H9 (cell line): ENCODE results near the gene FAM83E. TPM values are rescaled to one million over a fixed set of nuclear protein-coding genes. Genes with fewer than 3 reads are reported as not detected.

Source experiments
- DNase-seq: peaks from one replicate; pipeline ENCODE4 v3.0.0-alpha.2; 2017
- H2AFZ ChIP-seq: one replicate; pipeline ENCODE4 v1.6.1; 2013; ENCODE audit warnings: mild to moderate bottlenecking, low read length, control low read depth, moderate library complexity
- H2AK5ac ChIP-seq: 2 replicates; pipeline ENCODE4 v1.6.1; 2013; ENCODE audit warnings: low read length, control low read depth, mixed read lengths; ENCODE audit not compliant: insufficient read length
- H2BK120ac ChIP-seq: one replicate; pipeline ENCODE4 v1.6.1; 2013; ENCODE audit warnings: low read depth, mild to moderate bottlenecking, low read length, control low read depth, inconsistent platforms; ENCODE audit not compliant: poor library complexity, severe bottlenecking
- H2BK12ac ChIP-seq: 2 replicates; pipeline ENCODE4 v1.6.1; 2013; ENCODE audit warnings: low read length, control low read depth, mixed read lengths, low read depth; ENCODE audit not compliant: insufficient read length
- H2BK15ac ChIP-seq: 2 replicates; pipeline ENCODE4 v1.6.1; 2013; ENCODE audit warnings: low read depth, low read length, control low read depth
- H2BK20ac ChIP-seq: one replicate; pipeline ENCODE4 v1.6.1; 2013; ENCODE audit warnings: low read depth, mild to moderate bottlenecking, low read length, control low read depth, inconsistent platforms; ENCODE audit not compliant: poor library complexity, severe bottlenecking
- H2BK5ac ChIP-seq: 2 replicates; pipeline ENCODE4 v1.6.1; 2013; ENCODE audit warnings: low read length, control low read depth, mixed read lengths; ENCODE audit not compliant: insufficient read length
- H3K14ac ChIP-seq: 2 replicates; pipeline ENCODE4 v1.6.1; 2013; ENCODE audit warnings: low read length, control low read depth; ENCODE audit not compliant: insufficient read depth
- H3K18ac ChIP-seq: 2 replicates; pipeline ENCODE4 v1.6.1; 2013; ENCODE audit warnings: low read depth, mild to moderate bottlenecking, mixed read lengths, low read length, control low read depth; ENCODE audit not compliant: insufficient read length
- H3K23ac ChIP-seq: 2 replicates; pipeline ENCODE4 v1.6.1; 2013; ENCODE audit warnings: low read length, control low read depth, mixed read lengths, low read depth; ENCODE audit not compliant: insufficient read length
- H3K23me2 ChIP-seq: 2 replicates; pipeline ENCODE4 v1.6.1; 2013; ENCODE audit warnings: low read depth, mild to moderate bottlenecking, mixed read lengths, low read length, control low read depth; ENCODE audit not compliant: insufficient read length, poor library complexity, severe bottlenecking
- H3K27ac ChIP-seq: 2 replicates; pipeline ENCODE4 v1.5.1; 2013; ENCODE audit warnings: low read length, control low read depth, mixed read lengths, low read depth; ENCODE audit not compliant: insufficient read length
- H3K27me3 ChIP-seq: 2 replicates; pipeline ENCODE4 v1.6.1; 2013; ENCODE audit warnings: low read length, control low read depth, inconsistent platforms; ENCODE audit not compliant: insufficient read depth
- H3K4ac ChIP-seq: 2 replicates; pipeline ENCODE4 v1.6.1; 2013; ENCODE audit warnings: low read depth, mild to moderate bottlenecking, control low read depth, inconsistent platforms, low read length, moderate library complexity
- H3K4me1 ChIP-seq: 2 replicates; pipeline ENCODE4 v1.6.1; 2013; ENCODE audit warnings: low read length, control low read depth, inconsistent platforms; ENCODE audit not compliant: insufficient read depth
- H3K4me2 ChIP-seq: 2 replicates; pipeline ENCODE4 v1.6.1; 2013; ENCODE audit warnings: low read length, control low read depth, mixed read lengths; ENCODE audit not compliant: insufficient read length, insufficient read depth
- H3K56ac ChIP-seq: 2 replicates; pipeline ENCODE4 v1.6.1; 2013; ENCODE audit warnings: low read depth, mild to moderate bottlenecking, mixed read lengths, low read length, control low read depth; ENCODE audit not compliant: insufficient read length
- H3K79me1 ChIP-seq: 2 replicates; pipeline ENCODE4 v1.6.1; 2013; ENCODE audit warnings: low read depth, mild to moderate bottlenecking, moderate library complexity, low read length, control low read depth, inconsistent platforms; ENCODE audit not compliant: insufficient read depth, poor library complexity, severe bottlenecking
- H3K79me2 ChIP-seq: 2 replicates; pipeline ENCODE4 v1.6.1; 2013; ENCODE audit warnings: low read length, control low read depth, inconsistent platforms; ENCODE audit not compliant: insufficient read depth
- H3K9ac ChIP-seq: 2 replicates; pipeline ENCODE4 v1.6.1; 2013; ENCODE audit warnings: low read length, control low read depth, mixed read lengths; ENCODE audit not compliant: insufficient read length; ENCODE audit errors: extremely low read depth
- H3K9me3 ChIP-seq: one replicate; pipeline ENCODE4 v1.6.1; 2013; ENCODE audit warnings: low read depth, low read length, inconsistent platforms; ENCODE audit not compliant: control insufficient read depth
- H3T11ph ChIP-seq: one replicate; pipeline ENCODE4 v1.6.1; 2013; ENCODE audit warnings: mild to moderate bottlenecking, low read length, control low read depth, inconsistent platforms
- H4K20me1 ChIP-seq: one replicate; pipeline ENCODE4 v1.6.1; 2013; ENCODE audit not compliant: control insufficient read depth, insufficient read length, insufficient read depth
- H4K5ac ChIP-seq: 2 replicates; pipeline ENCODE4 v1.6.1; 2013; ENCODE audit warnings: low read depth, mild to moderate bottlenecking, mixed read lengths, low read length, control low read depth; ENCODE audit not compliant: insufficient read length
- H4K8ac ChIP-seq: replicated peaks from 2 replicates; pipeline ENCODE4 v1.6.1; 2013; ENCODE audit warnings: low read length, control low read depth, mixed read lengths, low read depth; ENCODE audit not compliant: insufficient read length
- H4K91ac ChIP-seq: 2 replicates; pipeline ENCODE4 v1.6.1; 2013; ENCODE audit warnings: low read depth, mild to moderate bottlenecking, moderate library complexity, mixed read lengths, low read length, control low read depth; ENCODE audit not compliant: insufficient read length
- H3K27ac Mint-ChIP-seq, 3 experiments: 2 replicates in 2 of 3; 3 replicates in 1 of 3; pipeline ENCODE4 v1.8.0; 2020 to 2021; ENCODE audit warnings: mixed read lengths in 3 of 3, mild to moderate bottlenecking in 1 of 3, moderate library complexity in 1 of 3
- H3K27me3 Mint-ChIP-seq: 2 replicates; pipeline ENCODE4 v1.8.0; 2021; ENCODE audit warnings: low read depth, mild to moderate bottlenecking, moderate library complexity, mixed read lengths
- H3K36me3 Mint-ChIP-seq, 3 experiments: 2 replicates in 2 of 3; 3 replicates in 1 of 3; pipeline ENCODE4 v1.8.0; 2020 to 2021; ENCODE audit warnings: low read depth in 3 of 3, mixed read lengths in 3 of 3; ENCODE audit not compliant: insufficient read depth in 1 of 3
- H3K4me1 Mint-ChIP-seq, 2 experiments: 2 replicates each; pipeline ENCODE4 v1.8.0; 2020; ENCODE audit warnings: mixed read lengths in 2 of 2
- H3K4me3 Mint-ChIP-seq, 2 experiments: 2 replicates in 1 of 2; 3 replicates in 1 of 2; pipeline ENCODE4 v1.8.0; 2020 to 2021; ENCODE audit warnings: mild to moderate bottlenecking in 2 of 2, mixed read lengths in 2 of 2, moderate library complexity in 1 of 2
- H3K9me3 Mint-ChIP-seq, 2 experiments: 2 replicates in 1 of 2; 3 replicates in 1 of 2; pipeline ENCODE4 v1.8.0; 2020; ENCODE audit warnings: mild to moderate bottlenecking in 2 of 2, mixed read lengths in 2 of 2, moderate library complexity in 1 of 2
- WGBS: extraction: QIAGEN DNeasy Blood & Tissue Kit; methylation state at CpG from one replicate; pipeline ENCODE4 v1.1.7; 2013; ENCODE audit warnings: missing lambda C conversion rate, low lambda C conversion rate, mixed read lengths; ENCODE audit not compliant: insufficient read length; ENCODE audit errors: extremely low coverage; 5-methylcytosine and 5-hydroxymethylcytosine counted together
- total RNA-seq: library from RNA; stranded (reverse); gene quantifications from 2 replicates; pipeline ENCODE4 v1.2.1, GENCODE V29; 2021
- TF ChIP-seq, protein P1 (sequence below): fragments of 200-600 bp; sonication (generic); conservative IDR thresholded peaks from 3 replicates; pipeline ENCODE4 v1.8.0; 2021; ENCODE audit warnings: antibody characterized with exemption, mild to moderate bottlenecking

Gene FAM83E
- total RNA-seq, 1 experiment from 2014 or later, result 9.2 TPM

DNA sequence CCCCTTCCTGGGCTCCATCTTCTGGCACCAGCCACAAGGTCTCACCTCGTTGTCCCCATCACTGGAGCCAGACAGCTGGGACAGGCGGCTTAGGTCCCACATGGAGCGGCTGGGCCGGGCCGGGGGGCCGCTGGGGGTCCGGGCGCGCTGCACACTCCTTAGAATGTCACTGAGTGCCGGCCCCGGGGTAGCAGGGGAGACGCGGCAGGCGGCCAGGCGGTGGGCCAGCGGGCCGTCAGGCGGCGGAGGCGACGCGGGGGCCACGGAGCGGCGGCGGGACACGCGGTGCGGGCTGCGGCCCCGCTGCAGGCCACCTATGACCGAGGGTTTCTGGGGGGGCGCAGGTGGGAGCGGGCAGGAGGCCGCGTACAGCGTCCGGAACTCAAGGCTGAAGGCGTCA lies 11.4 kb downstream of the FAM83E start:
- Histone ChIP-seq H2BK15ac (no peak overlapping the region), H2BK120ac (no peak overlapping the region), H4K91ac (no peak overlapping the region), H4K20me1 (no peaks in the 10 kb centered on the region), H3K56ac (no peak overlapping the region), H3K27me3 (no peaks in the 10 kb centered on the region), H3K79me1 (no peaks in the 10 kb centered on the region), H4K5ac (no peak overlapping the region), H3K4me2 (no peak overlapping the region), H3K14ac (no peak overlapping the region), H3K23me2 (no peaks in the 10 kb centered on the region), H3K4me1 (no peaks in the 10 kb centered on the region), H3K4ac (no peak overlapping the region), H3K9ac (no peak overlapping the region), H3K23ac (no peak overlapping the region), H3T11ph (no peak overlapping the region), H2AFZ (no peak overlapping the region), H3K79me2 (no peaks in the 10 kb centered on the region), H3K18ac (no peak overlapping the region), H2BK12ac (no peak overlapping the region), H2BK5ac (no peak overlapping the region), H2AK5ac (no peak overlapping the region), H3K27ac (no peak overlapping the region), H2BK20ac (no peak overlapping the region), H4K8ac (no peak overlapping the region), H3K9me3 (no peaks in the 10 kb centered on the region)
- Mint-ChIP-seq H3K4me3 (no peak overlapping the region), H3K4me1 (peaks cover 0 to 3% of the 10 kb centered on the region in 2 experiments; a peak in 1 of 4 replicates), H3K27ac (no peak overlapping the region), H3K36me3 (no peaks in the 10 kb centered on the region; a peak in 1 of 7 replicates), H3K9me3 (no peaks in the 10 kb centered on the region), H3K27me3 (no peaks in the 10 kb centered on the region)
- TF ChIP-seq, protein P1, sequence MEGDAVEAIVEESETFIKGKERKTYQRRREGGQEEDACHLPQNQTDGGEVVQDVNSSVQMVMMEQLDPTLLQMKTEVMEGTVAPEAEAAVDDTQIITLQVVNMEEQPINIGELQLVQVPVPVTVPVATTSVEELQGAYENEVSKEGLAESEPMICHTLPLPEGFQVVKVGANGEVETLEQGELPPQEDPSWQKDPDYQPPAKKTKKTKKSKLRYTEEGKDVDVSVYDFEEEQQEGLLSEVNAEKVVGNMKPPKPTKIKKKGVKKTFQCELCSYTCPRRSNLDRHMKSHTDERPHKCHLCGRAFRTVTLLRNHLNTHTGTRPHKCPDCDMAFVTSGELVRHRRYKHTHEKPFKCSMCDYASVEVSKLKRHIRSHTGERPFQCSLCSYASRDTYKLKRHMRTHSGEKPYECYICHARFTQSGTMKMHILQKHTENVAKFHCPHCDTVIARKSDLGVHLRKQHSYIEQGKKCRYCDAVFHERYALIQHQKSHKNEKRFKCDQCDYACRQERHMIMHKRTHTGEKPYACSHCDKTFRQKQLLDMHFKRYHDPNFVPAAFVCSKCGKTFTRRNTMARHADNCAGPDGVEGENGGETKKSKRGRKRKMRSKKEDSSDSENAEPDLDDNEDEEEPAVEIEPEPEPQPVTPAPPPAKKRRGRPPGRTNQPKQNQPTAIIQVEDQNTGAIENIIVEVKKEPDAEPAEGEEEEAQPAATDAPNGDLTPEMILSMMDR, result no peak
- DNase-seq, result no peak
- no CpG with 5 or more reads among the region's 39 CpGs for WGBS
